22Rv1 (cell line): ENCODE data around the gene TMEM62.

Source experiments
- ZFX ChIP-seq: fragments of 450-650 bp; IDR thresholded peaks from 2 replicates; pipeline ENCODE4 v1.6.1; 2017; ENCODE audit warnings: antibody characterized with exemption, borderline replicate concordance
- TF ChIP-seq, protein P1 (sequence below): fragments of 450-650 bp; IDR thresholded peaks from 2 replicates; pipeline ENCODE4 v1.5.1; 2017; ENCODE audit warnings: mild to moderate bottlenecking

DNA sequence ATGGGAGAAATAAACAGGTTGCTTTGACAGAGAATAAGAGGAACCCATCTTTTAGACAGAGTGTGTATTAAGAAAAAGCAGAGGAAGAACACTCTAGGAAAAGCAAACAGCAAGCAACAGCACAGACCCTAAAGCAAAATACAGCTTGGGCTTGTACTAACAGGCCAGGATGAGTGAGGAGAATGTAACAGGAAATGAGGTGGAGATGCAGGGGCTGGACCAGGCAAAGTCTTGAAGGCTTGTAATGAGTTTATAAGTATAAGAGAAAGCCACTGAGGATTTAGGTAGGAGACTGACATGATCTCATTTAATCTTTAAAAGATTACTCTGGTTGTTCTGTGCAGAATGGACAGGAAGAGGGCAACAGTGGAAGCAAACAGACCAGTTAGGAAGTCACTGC, 32.4 kb upstream of the TMEM62 start:
- TF ChIP-seq, protein P1, sequence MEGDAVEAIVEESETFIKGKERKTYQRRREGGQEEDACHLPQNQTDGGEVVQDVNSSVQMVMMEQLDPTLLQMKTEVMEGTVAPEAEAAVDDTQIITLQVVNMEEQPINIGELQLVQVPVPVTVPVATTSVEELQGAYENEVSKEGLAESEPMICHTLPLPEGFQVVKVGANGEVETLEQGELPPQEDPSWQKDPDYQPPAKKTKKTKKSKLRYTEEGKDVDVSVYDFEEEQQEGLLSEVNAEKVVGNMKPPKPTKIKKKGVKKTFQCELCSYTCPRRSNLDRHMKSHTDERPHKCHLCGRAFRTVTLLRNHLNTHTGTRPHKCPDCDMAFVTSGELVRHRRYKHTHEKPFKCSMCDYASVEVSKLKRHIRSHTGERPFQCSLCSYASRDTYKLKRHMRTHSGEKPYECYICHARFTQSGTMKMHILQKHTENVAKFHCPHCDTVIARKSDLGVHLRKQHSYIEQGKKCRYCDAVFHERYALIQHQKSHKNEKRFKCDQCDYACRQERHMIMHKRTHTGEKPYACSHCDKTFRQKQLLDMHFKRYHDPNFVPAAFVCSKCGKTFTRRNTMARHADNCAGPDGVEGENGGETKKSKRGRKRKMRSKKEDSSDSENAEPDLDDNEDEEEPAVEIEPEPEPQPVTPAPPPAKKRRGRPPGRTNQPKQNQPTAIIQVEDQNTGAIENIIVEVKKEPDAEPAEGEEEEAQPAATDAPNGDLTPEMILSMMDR, result no peak
- no peak for TF ChIP-seq ZFX
